Stimulated activated CD4-positive, alpha-beta T cell treated with anti-CD3 and anti-CD28 coated beads, TNF-alpha, amount 100 ng/mL, for 4 hours (primary cell): Measurements from ENCODE around the gene UNC80.

Experiments
- DNase-seq, 3 experiments: peaks; one replicate each; pipeline ENCODE4 v3.0.0-alpha.2; 2020; ENCODE audit warnings: low read depth in 3 of 3

The UNC80 gene

DNA sequence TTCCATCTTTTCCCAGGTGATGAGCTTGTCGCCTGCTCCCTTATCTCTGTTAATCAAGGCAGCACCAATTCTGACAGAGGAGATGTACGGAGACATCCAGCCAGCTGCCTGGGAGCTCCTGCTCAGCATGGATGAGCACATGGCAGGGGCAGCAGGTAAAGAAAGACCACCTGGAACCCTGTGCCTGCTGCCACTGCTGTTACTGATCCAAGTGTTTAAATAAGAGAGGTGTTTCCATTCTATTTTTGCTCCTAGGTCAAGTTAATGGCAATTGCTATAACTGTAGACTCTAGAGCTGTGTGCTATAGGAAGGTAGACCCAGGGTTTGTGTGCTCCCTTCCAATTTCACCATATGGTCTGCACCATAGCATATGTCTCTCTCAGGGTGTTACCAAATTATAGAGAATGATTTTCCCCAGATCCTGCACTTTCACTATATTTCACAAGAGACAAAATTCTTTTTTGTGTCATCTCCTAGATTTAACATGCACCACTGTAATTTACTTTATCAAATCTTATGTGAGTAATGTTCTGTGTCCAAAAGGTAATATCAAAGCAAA, 142.2 kb downstream of the UNC80 start:
- no peak for DNase-seq

DNA sequence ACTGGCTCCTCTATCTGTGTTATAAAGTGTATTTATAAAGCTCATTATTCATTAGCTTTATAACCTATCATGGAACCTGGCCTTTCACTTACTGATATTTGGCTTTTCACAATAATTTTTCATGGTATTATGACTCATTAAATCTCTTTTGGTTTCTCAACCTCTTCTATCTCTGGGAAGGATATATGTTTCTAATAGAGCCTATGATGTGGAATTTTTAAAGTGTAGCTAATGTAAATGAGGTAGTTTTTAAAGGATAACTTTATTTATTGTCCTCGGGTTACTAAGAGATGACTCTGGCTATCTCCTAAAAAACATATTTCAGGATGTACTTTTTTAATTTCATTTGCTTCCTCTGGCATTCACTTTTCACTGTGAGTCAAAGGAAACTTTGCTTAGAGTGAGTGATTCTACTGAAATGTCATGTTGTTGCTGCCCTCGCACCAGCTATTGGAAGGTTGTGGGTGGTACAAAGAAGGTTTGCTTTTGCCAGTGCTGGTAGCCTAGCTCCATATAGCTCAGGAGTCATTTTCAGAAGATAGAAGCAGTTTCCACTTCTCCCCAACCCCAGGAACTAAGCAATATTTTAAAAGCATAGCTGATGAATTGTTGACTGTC, 145.6 kb downstream of the UNC80 start:
- no peak for DNase-seq

DNA sequence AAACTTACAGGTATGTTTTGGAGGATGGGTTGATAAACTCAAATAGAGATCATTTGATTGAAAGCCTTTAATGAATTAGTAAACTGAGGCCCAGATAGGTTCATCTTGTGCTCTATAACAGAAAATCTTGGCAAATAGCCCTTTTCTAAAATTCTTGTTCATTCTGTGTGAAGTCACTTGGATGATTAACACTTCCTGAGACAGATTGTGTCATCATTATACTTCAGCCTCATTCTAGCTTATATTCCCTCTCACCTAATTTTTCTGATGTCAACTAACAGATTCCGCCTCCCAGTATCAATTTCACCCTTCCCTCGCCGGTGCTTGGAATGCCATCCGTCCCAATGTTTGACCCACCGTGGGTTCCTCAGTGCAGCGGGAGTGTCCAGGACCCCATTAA, 146.6 kb downstream of the UNC80 start:
- no peak for DNase-seq

DNA sequence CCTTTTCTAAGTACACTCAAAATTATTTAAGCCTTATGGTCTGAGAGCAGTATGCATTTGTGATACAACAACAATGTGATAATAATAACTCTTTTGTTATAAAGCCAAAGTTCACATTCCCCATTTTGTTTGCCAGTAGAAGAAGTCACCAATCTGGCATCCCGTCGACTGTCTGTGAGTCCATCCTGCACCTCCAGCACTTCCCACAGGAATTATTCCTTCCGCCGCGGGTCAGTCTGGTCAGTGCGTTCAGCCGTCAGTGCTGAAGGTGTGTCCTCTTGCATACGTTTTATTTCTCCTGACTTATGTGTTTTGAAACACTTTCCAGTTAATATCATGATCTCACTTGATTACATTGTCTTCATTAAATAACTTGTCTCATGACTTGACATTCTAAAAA, 150.5 kb downstream of the UNC80 start:
- no peak for DNase-seq

DNA sequence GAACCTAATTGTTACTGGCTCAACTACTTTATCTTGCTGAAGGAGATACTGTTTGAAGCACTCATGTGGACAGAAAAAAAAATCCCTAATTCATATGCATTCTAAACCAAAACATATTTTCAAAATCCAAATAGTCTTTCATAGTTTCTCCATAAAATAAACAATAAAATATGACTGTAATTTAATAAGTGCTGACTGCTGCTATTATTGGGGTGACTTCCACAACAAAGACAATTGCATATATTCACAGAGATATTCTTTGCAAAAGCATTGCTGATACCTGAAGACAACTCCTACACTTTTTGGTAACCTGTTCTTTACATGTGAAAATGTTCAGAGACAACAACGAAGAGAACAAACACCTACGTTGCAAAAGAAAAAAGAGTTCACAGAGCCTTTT, 157.7 kb downstream of the UNC80 start:
- no peak for DNase-seq

DNA sequence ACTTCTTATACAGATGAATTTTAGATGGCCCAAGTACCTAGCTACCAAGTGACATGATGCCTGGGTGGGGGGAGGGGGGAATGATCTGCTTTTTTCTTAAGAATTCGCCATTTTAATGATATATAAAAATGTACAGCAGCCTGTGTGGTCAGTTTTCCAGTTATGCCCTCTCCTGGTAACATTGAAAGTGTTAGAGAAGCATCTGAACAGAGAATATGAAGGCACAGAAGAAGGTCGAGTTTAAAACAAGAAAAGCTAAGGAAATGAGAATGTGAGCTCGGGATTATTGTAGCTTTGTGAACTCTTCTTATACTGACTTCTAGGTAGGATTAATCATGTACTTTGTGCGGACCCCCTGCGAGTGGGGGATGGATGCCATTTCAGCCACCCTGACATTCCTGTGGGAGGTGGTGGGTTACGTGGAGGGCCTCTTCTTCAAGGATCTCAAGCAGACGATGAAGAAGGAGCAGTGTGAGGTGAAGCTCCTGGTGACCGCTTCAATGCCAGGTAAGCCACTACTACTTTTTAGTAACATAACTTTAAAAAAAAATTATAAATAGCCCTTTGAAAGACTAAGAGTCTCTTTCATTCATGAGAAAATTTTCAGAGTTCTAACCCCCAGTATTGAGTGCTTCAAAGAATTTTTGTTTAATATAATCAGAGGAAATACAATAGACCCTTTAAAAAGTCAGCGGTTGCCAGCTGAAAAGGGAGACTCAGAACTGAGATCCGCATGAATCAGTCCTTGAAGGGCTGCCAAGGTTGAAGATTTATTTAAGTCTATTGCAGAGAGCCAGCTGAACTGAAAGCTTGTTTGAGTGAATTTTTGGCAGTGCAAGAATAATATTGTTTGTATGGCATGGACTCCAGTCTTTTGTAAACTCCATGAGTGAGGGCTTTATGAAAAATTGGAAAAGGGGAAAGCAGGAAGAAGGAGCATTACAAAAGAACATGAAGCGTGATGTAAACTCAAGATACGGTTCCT, 162.2 kb downstream of the UNC80 start:
- no peak for DNase-seq

DNA sequence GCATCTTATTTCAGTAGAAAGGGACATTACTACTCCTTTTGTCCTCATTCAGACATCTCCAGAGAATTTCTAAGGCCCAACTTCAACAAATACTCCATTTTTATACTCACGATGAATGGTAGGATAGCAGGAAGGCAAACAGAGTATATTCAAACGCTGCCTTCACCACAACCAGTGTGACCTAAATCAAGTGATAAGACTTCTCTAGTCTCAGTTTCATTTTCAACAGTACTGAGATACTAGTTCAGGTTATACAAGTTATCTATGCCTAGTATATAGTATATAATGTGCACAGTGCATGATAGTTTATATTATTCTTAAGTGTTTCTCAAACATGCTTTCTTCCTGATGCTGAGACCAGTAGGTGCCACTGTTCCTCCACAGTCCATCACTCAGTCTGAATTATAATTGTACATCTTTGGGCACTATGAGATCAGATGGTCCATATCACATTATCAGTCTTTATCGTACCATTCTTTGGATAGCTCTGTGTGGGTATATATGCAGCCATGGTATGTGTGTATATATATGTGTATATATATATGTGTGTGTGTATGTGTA, 164.6 kb downstream of the UNC80 start:
- DNase-seq = no peak

DNA sequence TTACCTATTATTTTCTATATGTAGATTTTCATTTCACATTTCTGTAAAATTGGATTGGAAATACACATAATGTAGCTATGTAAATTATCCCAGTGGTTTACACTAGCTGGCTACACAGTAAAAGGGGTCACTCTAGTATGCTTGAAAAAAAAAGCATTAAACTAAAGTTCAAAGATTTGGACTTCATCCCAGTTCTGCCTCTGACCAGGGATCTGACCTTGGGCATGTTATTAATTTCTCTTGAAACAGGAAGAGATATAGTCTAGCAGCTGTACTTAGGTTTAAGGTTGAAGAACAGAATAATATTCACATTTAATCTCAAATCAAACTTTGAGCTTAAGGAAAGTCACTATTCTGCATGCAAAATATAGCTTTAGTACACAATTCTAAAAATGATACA, 166.3 kb downstream of the UNC80 start:
- no peak for DNase-seq

DNA sequence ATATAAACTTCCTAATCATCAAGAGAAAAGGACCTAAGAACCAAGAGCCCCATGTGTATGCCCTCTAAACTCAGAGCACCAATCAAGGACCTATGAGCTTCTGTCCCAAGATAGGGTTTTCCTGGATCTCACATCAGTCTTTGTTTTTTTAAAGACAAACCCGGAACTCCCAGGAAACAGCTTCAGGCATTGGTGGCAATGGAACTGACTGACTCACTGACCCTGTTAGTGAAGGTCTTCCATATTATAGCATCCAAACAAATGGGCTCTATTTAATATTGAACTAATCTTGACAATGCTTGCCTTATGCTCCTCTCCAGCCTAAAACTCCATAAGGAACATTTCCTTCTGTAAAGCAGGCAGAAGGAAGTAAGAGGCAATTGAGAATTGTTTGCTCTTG, 167.3 kb downstream of the UNC80 start:
- no peak for DNase-seq

DNA sequence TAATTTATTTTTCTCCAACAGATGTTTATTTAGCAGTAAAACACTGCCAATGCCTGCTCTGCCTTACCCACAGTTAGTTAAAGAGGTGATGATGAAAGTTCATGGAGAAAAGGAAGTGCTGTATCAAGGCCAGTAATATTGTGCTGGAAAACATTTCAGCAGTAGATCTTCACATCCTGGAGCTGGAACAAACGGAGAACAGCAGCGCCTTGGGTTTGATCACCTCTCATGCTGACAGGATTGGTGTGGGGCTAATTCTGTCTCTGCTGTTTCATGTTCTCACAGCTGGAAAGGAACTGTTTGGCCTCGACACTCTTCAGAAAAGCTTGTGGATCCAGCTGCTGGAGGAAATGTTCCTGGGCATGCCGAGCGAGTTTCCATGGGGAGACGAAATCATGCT, 169.3 kb downstream of the UNC80 start:
- DNase-seq = no peak

DNA sequence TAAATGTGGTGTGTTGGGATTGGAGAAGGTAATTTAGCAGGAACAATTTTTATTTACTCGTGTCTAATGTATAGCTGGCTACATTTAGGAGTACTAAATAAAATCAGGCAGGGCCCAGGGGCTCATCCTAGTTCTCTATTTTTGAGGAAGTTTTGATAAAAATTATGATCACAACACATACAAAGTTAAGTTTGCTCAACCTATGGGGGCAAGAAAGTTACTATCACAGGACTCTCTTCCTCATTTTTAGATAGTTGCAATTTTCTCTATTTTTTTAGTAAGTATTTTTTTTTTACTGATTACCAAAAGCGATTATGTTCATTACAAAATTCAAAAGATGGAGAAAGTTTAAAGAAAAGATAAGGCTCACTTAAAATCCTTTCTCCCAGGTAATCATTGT, 170.8 kb downstream of the UNC80 start:
- no peak for DNase-seq

DNA sequence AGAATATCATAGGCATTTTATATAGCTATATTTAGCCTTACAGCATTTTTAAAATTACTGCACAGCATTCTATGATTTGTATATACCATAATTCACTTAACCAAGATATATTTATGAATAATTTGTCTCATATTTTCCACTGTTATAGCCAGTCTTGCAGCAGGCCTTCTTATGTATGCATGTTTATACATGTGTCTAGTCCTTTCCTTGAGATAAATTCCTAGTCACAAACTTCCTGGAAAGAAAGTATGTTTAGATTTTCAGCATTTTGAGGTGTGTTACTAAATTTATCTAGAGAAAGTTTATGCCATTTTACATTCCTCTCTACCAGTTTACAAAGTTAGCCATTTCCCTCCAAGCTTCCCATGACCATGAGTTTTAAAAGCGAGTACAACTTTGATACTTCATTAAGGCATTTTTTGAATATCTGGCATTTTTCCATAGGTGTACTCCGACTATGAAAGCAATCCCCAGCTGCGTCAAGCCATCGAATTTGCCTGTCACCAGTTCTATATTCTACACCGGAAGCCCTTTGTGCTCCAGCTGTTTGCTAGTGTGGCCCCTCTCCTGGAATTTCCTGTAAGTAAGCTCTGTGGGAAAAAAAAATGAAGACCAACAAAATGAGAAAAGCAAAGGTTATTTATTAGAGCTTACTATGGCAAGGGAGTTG, 171.4 kb downstream of the UNC80 start:
- no peak for DNase-seq

DNA sequence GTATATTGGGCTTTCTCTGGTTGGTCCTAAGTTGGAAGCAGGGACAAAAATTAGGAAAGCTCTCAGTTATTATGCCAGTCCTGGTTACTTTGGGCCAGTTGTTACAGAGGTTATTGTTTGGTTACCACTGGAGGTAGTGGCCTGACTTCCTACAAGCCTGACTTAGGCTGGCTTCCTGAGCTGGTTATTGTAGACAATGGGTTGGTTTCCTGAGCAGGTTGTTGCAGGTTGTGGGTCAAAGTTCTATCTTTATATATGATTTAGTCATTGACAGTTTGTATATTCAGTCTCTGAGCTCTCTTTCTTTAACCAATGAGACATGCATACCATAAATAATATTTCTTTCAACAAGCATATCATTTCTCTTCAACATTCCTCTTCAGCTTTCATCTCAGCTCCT, 172.1 kb downstream of the UNC80 start:
- DNase-seq = no peak

DNA sequence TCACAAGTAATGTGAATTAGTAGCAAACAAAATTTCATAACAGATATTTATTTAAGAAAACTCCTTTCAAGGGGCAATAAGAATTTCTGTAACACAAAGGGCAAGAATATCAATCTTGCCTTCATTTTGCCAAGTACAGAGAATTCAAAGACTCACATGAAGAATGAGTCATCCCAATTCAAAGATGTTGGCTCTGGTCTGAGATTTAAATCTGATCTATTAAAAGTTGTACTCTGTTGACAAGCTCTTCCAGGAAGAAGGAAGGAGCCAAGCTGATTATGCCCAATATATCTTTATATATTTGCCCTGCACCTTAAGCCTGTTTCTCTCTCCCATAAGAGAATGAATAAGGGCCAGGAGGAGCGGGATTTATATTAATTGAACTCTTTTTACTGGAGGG, 174.9 kb downstream of the UNC80 start:
- DNase-seq = no peak

DNA sequence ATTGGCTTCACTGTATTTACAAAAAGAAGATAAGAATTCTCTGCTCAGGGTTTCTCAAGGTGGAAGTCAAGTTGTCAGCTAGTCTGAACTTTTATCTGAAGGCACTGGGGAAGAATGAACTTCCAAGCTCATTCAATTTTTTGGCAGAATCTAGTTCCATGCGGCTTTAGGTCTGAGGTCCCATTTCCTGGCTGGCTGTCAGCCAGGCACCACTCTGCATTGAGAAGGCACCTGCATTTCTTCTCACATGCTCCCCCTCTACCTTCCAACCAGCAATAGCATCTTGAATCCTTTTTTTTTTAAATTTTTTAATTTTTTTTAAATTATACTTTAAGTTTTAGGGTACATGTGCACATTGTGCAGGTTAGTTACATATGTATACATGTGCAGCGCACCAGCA, 184.6 kb downstream of the UNC80 start:
- no peak for DNase-seq

DNA sequence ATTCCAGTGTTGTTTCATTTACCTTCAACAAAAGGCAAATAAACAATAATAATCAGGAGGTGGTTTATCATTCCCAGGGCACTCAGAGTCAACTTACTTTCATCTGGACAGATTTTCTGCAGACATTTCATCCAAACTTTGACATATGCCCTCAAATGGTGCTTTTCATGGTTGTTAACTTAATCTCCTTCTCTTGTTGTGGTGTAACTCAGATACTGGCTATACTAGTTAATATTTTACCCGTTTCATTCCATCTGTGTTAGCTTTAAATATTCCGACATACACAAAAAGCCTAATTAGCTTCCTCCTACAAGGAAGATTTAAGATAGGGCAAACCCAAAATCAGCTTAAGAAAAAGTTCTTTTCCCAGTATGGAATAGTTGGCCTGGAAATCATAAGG, 186.4 kb downstream of the UNC80 start:
- DNase-seq = no peak

DNA sequence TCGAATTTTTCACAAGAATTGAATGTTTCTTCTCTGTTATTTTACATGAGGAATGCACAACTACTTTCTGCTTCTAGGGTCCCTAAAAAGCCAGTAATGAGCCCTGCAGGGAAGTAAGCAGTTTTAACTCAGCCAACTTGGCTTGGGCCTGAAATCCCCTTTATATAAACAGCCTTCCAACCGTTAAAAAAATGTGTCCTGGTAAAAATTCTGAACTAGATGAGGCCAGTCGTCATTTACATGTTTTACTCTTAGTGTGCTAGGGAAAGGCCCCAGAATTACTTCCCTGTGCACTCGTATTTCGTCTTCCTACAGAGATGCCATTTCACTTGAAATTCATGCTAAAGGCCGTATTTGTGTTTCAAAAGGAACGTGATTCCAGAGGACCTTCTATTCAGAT, 188.4 kb downstream of the UNC80 start:
- DNase-seq = no peak

DNA sequence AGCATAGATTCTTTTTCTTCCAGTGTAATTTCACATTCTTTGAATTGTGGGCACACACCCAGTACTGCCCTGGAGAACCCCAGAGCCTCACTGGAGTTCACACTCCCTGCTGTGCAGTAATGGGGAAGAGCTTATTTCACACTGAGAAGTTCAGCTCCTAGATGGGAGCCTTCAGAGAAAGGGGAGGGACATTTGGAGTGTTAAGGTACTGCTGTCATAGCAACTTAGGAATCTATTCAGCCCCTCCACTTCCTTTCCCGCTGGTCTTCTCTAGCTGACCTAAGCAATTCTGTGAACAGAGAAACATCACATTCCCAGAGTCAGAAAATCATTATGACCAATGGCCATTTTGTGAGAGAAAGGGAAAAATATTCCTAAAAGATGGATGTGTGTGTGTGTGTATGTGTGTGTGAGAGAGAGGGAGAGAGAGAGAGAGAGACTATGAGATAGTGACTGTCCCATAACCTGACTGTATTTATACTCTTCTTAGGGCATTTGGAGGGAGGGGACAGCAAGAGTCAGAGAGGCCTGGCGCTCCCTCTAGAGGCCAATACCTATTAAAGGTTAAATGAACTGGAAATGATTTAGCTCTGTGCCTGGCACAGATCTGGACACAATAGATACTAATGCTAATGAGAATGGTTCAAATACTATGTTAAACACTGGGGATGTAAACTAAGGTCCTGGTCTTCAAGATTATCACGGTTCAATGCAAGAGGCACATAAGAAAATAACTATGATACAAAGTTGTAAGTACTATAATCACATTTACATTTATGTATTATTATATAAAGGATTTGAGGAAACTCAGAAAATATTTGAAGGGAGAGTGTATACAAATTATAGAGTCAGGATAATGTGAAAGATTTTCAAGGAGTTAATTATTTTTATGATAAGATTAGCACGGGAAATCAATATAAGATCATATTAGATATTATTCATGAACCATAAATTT, 189.3 kb downstream of the UNC80 start:
- DNase-seq = peak in 1 of 3 experiments; percentile 5

DNA sequence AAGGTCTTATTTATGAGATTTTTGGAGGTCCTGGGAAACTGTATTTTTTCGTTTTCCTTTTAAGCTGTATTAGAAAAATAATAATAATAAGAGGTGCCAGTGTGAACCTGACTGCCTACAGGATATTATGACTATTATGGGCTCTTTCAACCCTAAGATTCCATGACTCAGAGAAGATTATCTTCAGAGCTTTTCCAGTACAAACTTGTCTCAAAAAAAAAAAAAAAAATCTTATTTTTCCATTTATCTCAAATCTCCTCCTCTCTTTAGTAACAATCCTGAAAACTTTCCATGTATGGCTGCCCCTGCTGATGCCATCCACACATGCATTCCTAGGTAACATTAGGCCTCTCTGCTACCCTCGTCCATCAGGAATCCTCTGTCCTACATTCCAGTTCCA, 194.1 kb downstream of the UNC80 start:
- no peak for DNase-seq

DNA sequence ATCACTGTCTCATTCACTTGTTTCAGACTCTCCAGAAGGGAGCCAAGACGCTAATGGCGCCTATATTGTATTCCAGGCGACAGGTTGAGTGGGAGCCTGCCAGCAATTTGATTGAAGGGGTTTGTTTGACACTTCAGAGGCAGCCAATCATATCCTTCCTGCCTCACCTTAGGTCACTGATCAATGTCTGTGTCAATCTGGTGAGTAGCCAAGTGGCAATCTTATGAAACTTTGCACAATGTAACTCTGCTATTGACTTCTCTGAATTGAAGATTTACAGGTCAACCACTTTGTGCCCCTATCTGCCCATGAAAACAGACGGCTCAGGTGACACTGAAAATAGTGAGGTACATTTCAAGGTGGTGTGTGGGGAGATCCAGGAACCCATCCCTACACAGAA, 198.1 kb downstream of the UNC80 start:
- no peak for DNase-seq

DNA sequence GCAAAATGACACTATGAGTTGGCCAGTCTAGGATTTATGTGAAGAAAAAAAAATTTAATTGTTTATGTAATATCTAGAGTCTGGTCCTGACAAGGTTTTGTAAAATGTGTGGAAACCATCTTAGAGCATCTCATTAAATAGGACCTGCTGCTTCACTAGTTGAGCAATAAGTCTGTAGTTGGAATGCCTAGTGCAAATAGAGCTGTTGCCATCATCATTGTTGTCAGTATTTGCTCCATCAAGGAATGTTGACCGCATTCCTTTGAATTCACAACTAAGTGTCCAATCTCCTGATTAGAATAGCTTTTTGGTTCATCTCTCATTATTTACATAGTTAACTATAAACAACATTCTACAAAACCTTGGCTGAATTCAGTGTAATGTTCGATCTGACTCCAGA, 198.6 kb downstream of the UNC80 start:
- DNase-seq = no peak
